Prostate gland (tissue), 2 donors: ENCODE measurements around the gene SGPL1. TPM values are rescaled to one million over a fixed set of nuclear protein-coding genes. Genes with fewer than 3 reads are reported as not detected.

Source experiments
- DNase-seq: peaks from one replicate; pipeline ENCODE4 v3.0.0-alpha.2; 2019; ENCODE audit warnings: low spot score
- H3K27ac ChIP-seq, 2 donors: fragments of 200-600 bp; sonication (generic); 2 replicates each; pipeline ENCODE4 v1.5.1; 2017 to 2019
- H3K27me3 ChIP-seq: fragments of 200-600 bp; sonication (generic); replicated peaks from 2 replicates; pipeline ENCODE4 v1.5.1; 2019; ENCODE audit not compliant: insufficient read depth
- H3K36me3 ChIP-seq, 2 donors: fragments of 200-600 bp; sonication (generic); 1 replicate in 1 of 2; 2 replicates in 1 of 2; pipeline versions ENCODE4 v1.5.1 to v1.8.1; 2017 to 2019
- H3K4me1 ChIP-seq: fragments of 200-600 bp; sonication (generic); replicated peaks from 2 replicates; pipeline ENCODE4 v1.5.1; 2019
- H3K4me3 ChIP-seq, 2 donors: fragments of 200-600 bp; sonication (generic); 2 replicates each; pipeline ENCODE4 v1.5.1; 2017 to 2019
- H3K9me3 ChIP-seq: fragments of 200-600 bp; sonication (generic); 2 replicates; pipeline ENCODE4 v1.5.1; 2017
- CTCF ChIP-seq, 4 experiments: fragments of 200-600 bp in 2 of 4; fragments of 450-650 bp in 2 of 4; sonication (generic) in 2 of 4; IDR thresholded peaks; 1 replicate in 3 of 4; 2 replicates in 1 of 4; pipeline ENCODE4 v1.5.1; 2016 to 2019; ENCODE audit warnings: antibody characterized with exemption in 4 of 4, mild to moderate bottlenecking in 2 of 4, moderate library complexity in 2 of 4
- POLR2A ChIP-seq: fragments of 450-650 bp; IDR thresholded peaks from one replicate; pipeline ENCODE4 v1.6.1; 2016; ENCODE audit warnings: antibody characterized with exemption, mild to moderate bottlenecking
- POLR2AphosphoS5 ChIP-seq: sonication (generic); formaldehyde crosslinking; IDR thresholded peaks from one replicate; pipeline ENCODE4 v1.6.1; 2017; ENCODE audit warnings: antibody characterized with exemption
- WGBS: methylation state at CpG from one replicate; pipeline ENCODE4 v1.1.5; 2018; 5-methylcytosine and 5-hydroxymethylcytosine counted together
- intact Hi-C: fragments of 100-400 bp; cut with DNase I; formaldehyde crosslinking; loops from one replicate; pipeline ENCODE4 v1.14.2; 2022
- total RNA-seq, 2 donors: library from RNA; depleted of rRNA; stranded (reverse); fragments of >200 nt; gene quantifications; one replicate each; pipeline ENCODE4 v1.1.0, GENCODE V29; 2016

SGPL1 gene
- total RNA-seq, 2 donors from 2014 or later: 52.6 to 64.4 TPM

GRCh38 chr10:70820976-70821750 is 5.4 kb downstream of the SGPL1 start:
- WGBS: 83% methylated on average over 4 of the region's 4 CpGs
- H3K27me3 ChIP-seq: no peaks in the 10 kb centered on the region
- no peaks in the 10 kb centered on the region for H3K36me3 ChIP-seq
- no peak overlapping the region for H3K27ac ChIP-seq
- no peaks in the 10 kb centered on the region for H3K4me1 ChIP-seq
- TF ChIP-seq POLR2AphosphoS5: no peak
- TF ChIP-seq POLR2A: no peak
- TF ChIP-seq CTCF (IDR thresholded peaks at IDR 0.05): no peak
- DNase-seq: no peak
- H3K9me3 ChIP-seq: no peaks in the 10 kb centered on the region
- no peak overlapping the region for H3K4me3 ChIP-seq
- intact Hi-C loops: no loop called here

GRCh38 chr10:70822076-70822820 is 6.5 kb downstream of the SGPL1 start:
- no peak overlapping the region for H3K27ac ChIP-seq
- intact Hi-C loops: no loop called here
- no peaks in the 10 kb centered on the region for H3K27me3 ChIP-seq
- WGBS: 90% methylated on average over 2 of the region's 2 CpGs
- H3K9me3 ChIP-seq: no peaks in the 10 kb centered on the region
- H3K4me3 ChIP-seq: no peak overlapping the region
- DNase-seq: no peak
- no peaks in the 10 kb centered on the region for H3K36me3 ChIP-seq
- H3K4me1 ChIP-seq: no peaks in the 10 kb centered on the region
- TF ChIP-seq CTCF (IDR thresholded peaks at IDR 0.05) (no peak), POLR2AphosphoS5 (no peak), POLR2A (no peak)

- TF ChIP-seq POLR2AphosphoS5 (no peak), CTCF (IDR thresholded peaks at IDR 0.05) (no peak), POLR2A (no peak)
- no peak overlapping the region for H3K27ac ChIP-seq
- DNase-seq: no peak
- no peak overlapping the region for H3K4me3 ChIP-seq
- no peaks in the 10 kb centered on the region for H3K9me3 ChIP-seq
- no peaks in the 10 kb centered on the region for H3K4me1 ChIP-seq
- no peaks in the 10 kb centered on the region for H3K36me3 ChIP-seq
- 57% methylated on average over 2 of the region's 2 CpGs for WGBS
- intact Hi-C loops: no loop called here
- H3K27me3 ChIP-seq: no peaks in the 10 kb centered on the region
Observed at GRCh38 chr10:70827086-70827757, 11.5 kb downstream of the SGPL1 start.

- H3K27ac ChIP-seq: no peak overlapping the region
- intact Hi-C loops: no loop called here
Observed at GRCh38 chr10:70828923-70829322, 13.2 kb downstream of the SGPL1 start.

More at GRCh38 chr10:70828923-70829322, 13.2 kb downstream of the SGPL1 start:
- no peaks in the 10 kb centered on the region for H3K9me3 ChIP-seq
- TF ChIP-seq CTCF (IDR thresholded peaks at IDR 0.05) (no peak), POLR2AphosphoS5 (peak; percentile 13), POLR2A (no peak)
- no peaks in the 10 kb centered on the region for H3K36me3 ChIP-seq
- DNase-seq: peak; percentile 13
- H3K4me1 ChIP-seq: no peaks in the 10 kb centered on the region
- WGBS: 47% methylated on average over 4 of the region's 4 CpGs
- H3K27me3 ChIP-seq: no peaks in the 10 kb centered on the region
- no peak overlapping the region for H3K4me3 ChIP-seq
